Activated naive CD4-positive, alpha-beta T cell (primary cell): ENCODE results near the gene USP47.

Source experiments
- DNase-seq, 4 experiments: peaks; one replicate each; lab custom pipeline; 2025; lab: John Stamatoyannopoulos, UW

The USP47 gene, protein sequence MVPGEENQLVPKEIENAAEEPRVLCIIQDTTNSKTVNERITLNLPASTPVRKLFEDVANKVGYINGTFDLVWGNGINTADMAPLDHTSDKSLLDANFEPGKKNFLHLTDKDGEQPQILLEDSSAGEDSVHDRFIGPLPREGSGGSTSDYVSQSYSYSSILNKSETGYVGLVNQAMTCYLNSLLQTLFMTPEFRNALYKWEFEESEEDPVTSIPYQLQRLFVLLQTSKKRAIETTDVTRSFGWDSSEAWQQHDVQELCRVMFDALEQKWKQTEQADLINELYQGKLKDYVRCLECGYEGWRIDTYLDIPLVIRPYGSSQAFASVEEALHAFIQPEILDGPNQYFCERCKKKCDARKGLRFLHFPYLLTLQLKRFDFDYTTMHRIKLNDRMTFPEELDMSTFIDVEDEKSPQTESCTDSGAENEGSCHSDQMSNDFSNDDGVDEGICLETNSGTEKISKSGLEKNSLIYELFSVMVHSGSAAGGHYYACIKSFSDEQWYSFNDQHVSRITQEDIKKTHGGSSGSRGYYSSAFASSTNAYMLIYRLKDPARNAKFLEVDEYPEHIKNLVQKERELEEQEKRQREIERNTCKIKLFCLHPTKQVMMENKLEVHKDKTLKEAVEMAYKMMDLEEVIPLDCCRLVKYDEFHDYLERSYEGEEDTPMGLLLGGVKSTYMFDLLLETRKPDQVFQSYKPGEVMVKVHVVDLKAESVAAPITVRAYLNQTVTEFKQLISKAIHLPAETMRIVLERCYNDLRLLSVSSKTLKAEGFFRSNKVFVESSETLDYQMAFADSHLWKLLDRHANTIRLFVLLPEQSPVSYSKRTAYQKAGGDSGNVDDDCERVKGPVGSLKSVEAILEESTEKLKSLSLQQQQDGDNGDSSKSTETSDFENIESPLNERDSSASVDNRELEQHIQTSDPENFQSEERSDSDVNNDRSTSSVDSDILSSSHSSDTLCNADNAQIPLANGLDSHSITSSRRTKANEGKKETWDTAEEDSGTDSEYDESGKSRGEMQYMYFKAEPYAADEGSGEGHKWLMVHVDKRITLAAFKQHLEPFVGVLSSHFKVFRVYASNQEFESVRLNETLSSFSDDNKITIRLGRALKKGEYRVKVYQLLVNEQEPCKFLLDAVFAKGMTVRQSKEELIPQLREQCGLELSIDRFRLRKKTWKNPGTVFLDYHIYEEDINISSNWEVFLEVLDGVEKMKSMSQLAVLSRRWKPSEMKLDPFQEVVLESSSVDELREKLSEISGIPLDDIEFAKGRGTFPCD (N-terminal part only)

DNA sequence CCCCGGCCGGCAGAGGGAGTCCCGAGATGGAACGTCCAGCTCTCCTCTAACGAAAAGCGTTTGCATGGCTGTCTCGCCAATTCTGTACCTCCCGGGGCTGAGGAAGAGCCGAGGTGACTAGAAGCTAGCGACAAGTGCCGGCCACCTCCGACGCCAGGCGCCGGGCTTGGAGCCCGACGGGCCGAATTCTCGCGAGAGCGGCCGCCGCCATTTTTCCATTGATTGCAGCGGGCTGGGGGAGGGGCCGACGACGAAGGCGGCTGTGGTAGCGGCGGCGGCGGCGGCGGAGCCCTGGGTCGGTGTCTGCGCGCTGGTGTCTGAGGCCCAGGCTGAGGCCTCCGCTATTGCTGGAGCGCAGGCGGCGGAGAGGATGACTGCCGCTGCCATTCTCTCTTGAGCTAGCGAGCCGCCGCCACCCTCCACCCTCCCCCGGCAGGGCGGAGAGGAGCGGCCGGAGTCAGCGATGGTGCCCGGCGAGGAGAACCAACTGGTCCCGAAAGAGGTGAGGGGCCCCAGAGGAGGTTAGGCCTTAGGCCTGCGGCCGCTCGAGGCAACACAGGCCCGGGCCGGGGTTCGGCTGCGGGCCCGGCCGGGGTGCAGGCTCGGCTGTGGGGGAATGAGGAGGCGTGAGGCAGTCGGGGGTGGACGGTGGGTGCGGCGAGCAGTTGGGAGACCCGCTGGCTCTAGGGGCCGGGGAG, at the start of gene USP47:
TSS of gene USP47 (plus strand) at position 250 of the 698 bp plus-strand sequence. CDS start at position 464, 214 bp downstream.
- DNase-seq = peak; percentile 79 to 93 (median 90)

DNA sequence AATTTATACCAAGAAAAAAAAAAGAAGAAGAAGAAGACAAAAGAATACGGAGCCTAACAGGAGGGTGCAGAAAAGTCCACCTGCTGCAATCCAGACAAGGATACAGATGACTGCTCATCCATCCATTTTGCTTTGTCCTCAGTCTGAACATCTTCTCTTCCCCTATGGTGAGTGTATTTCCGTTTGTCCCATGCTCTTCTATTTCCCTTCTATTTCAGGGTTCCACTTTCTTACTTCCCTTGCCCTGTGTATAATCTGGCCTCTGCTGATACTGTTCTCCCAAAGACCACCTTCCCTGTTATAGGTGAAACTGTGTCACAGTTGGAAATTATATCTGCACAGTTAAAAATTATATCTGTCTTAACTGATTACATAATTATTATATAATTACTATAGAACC, 48.7 kb upstream of the USP47 start:
- DNase-seq = no peak

DNA sequence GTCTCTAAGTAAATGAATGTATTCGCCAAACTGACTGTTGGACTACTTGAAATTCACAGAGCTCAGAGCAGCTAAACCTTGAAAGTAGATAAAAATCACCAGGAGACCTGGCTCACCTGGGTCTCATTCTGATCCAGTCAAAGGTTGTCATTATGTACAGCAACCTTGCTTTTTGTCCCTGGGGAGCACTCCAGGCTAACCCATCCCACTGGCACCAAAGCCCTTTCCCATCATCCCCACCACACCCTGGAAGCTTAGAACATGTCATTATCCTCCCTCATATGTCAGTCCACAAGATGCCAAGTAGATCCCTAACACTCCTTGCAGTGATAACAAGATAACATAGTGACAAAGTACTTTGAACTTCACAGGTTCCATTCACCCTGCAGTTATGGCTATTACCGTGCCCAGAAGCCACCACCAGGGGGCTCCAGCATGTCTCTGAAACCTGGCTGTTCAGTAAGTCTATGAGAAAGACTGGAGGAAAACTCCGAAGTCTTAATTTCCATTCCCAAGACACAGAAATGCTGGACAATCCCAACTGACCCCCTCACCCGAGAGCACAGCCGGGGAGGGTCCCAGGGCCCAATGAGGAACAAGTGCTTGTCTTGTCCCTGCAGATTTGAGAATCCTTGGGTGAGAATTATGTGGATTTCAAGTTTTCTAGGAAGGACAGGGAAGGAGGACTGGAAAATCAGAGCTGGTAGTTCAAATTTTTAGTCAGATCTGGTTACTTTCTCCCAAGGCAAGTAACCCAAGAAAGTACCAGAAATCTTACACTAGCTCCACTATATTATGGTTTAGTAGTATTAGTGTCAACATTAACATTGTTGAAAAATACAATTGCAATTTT, 43.0 kb upstream of the USP47 start:
- peak; percentile 3 to 79 (median 56) for DNase-seq

DNA sequence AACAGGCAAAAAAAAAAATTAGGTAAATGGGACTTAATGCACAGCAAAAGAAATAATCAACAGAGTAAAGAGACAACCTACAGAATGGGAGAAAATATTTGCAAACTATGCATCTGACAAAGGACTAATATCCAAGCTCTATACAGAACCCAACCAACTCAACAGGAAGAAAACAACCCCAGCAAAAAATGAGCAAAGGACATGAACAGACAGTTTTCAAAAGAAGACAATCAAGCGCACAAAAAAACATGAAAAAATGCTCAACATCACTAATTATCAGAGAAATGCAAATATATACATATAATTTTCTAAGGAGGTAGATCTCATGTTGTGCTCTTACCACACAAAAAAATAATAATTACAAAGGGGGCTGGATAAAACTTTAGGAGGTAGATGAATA, 36.5 kb upstream of the USP47 start:
- no peak for DNase-seq

DNA sequence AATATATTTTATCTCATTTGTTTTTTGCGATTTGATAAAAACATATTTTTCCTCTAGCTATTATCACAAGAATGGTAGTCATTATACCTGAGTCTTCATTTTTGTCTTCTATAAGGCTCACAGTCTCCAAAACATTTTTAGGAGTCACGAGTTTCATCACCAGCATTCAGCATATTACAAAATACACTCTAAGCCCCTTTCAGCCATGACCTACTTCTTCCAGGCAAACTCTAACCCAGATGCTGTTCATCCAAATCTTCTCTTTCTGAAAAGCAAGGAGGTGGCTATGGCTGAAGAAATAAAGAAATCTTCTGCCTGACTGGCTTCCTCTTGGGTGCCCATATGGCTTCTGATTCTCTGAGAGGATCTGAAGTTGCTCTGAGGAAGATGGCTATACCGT, 35.7 kb upstream of the USP47 start:
- no peak for DNase-seq

DNA sequence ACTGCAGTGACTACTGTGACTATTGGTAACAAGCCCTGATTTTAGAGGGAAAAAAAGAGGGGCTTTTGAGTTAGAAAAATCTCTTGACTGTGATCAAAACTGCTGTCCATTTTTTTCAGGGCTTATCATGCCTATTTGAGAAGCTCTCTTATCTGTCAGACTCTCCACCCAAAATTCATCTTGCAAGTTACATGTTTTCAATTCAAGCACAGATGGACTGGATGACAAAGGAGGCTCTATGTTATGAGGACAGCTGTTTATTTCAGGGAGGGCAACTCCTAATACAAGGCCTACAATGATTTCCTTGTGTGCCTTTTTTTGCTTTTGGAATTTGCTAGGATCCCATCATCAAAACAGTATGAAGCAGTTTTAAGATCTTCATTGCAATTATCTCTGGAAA, 35.2 kb upstream of the USP47 start:
- DNase-seq = no peak

DNA sequence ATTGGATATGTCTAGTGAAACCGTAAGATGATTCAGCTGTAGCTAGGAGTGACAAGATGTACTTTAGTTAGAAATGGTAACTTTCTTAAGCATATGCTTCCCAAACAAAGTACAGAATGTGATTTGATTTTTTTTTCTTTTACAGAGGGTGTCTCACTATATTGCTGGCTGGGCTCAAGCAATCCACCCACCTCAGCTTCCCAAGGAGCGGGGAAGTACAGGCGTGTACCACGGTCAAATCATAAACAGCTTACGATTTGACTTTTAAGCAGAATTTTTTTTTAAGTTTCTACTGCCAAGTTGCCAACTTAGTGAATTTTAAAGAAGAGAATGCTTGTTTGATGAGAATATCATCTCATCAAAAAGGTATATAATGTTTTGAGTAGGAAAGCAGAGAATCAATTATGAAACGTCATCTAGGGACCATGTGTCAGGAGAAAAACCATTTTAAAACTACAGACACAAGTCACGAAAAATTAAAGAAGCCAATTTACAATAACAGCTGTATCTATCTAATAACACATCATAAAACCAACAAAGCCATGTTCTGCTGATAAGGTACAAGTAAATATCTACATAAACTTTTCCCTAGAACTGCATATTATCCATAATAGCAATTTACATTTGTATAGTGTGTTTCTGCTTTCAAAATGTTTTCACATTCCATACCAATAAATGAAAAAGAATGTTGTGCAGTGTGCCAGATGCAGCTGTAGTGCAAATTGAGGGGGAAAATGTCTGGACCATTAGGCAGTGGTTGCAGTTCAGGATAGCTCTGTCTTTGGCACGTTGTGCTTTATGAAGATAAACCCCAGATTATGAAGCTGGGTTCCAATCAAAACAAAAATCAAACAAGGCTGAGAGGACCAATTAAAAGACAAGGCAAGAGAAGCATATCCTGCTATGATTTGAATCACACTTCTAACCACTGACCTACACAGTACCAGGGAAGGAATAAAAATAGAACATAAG, 33.7 kb upstream of the USP47 start:
- DNase-seq = no peak

DNA sequence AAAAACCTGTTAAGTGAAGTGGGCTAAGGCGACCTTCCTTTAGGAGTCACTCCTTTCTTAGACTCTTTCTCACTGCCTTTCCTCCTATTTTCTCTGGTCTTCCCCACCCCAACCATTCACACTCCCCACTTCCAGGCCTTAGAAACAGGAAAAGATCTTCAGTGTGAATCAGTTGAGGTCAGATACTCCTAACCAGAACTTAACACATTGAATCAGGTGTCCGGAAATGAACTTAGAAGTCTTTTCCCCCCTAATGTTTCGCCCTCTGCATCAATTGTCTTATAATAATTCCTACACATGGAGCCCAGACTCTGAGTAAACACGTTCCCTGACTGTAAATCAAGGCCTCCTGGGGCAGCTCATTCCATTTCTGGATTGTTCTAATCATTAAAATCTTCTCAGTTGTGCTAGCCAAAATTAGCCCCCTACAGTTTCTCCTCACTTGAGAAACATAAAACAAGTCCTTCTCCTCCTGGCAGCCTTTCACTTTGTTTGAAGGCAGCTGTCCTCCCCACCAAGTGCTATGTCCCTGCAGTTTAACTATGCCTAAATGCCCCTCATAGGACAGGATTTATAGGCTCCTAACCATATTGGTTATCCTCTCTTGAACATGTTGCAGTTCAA, 32.7 kb upstream of the USP47 start:
- DNase-seq = no peak

DNA sequence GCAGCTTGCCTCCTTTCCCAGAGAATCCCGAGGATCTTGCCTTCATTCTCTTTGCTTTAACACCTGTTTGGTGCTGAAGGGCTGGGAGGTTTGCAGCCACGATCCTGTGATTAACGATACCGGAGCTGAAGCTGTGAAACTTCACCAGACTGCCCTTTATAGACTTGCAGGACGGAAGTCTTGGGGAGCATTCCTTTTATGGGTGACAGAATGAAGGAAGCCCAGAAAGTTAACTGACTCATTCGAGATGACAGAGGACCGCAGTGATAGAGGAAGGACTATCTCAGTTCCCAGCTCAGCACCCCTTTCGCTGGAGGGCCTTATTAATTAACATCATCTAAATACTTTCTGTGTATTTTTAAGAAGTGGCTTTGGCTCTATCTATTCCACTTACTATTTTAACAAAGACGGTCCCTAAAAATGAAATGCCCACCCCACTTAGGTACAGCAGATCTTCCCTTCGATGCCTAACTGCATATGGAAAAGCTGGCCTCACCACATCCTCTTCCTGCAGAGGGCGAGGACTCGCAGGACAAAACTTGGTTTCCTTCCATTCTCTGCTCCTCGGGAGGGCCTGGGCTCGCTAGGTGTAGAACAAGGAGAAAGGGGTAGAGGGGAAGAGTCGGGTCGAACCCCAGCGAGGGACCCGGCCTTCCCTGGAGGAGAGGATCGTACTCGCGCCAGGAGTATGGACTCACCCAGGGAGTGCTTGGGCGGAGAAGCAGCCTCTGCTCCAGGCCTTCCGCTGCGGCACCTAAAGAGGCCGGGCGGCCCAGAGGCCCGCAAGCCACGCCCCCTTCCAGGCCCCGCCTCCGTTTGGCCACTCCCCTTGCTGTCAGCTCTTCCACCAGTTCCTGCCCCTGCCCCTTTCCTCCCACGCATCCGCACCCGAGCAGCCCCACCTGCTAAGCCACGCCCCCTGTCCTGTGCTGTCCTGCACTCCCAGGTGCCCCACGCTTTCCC, 30.7 kb upstream of the USP47 start:
- no peak for DNase-seq

DNA sequence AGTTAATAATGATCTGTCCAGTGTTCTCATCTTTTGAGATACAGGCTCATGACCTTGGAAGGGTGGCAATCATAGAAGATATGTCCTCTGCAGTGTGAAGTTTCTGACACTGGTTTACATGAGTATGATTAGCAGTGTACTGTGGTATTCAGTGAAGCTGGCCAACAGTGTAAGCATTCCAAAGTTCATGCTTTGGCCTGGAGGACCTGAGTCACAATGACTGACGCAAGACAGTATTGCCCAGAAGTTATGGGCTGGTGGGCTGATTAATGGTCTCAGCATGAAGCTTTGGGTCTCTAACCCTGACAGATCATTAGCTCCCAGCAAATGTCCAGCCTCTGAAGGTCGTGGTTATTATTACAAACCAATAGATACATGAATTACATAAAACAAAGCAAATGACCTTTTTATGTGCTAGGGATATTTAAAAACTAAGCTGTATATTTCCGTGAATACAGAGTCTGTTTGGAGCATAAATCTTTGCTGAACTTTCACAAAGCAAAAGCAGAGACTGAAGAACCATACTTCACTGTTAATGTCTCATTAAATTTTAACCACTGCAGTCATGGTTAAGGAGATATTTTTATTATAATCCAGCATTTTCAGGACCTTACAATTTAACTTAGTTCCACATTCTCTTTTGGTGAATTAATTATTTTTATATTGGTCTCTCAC, 28.3 kb upstream of the USP47 start:
- no peak for DNase-seq

DNA sequence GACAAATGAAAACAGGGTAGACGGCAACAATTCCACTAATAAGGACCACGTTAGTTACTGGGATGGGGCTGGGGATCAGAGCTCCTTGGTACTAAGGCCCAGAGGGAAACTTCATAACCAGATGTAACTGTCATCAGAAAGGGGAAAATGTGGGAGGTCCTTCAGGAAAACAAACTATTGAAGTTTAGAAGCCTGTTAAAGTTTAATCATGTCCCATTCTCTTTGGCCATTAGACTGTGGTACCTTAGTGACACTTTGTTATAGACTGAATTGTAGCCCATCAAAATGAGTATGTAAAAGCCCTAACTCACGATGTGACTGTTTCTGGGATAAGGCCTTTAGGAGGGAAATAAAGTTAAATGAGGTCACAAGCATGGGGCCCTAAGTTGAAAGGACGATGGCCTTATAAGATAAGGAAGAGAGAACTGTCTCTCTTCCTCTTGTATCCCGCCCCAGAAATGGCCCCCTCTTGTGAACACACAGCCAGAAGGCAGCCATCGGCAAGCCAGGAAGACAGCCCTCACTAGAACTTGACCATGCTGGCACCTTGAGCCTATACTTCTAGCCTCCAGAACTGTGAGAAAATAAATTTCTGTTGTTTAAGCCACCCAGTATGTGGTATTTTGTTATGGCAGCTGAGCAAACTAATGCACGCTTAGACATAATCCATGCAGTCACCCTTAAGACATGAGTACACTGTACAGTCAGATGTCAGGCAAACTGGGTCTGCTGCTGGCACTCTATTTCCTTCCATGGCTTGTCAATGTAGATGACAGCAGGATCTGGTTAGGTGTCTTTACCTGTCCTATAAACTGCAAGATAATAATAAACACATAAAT, 26.9 kb upstream of the USP47 start:
- DNase-seq = no peak

DNA sequence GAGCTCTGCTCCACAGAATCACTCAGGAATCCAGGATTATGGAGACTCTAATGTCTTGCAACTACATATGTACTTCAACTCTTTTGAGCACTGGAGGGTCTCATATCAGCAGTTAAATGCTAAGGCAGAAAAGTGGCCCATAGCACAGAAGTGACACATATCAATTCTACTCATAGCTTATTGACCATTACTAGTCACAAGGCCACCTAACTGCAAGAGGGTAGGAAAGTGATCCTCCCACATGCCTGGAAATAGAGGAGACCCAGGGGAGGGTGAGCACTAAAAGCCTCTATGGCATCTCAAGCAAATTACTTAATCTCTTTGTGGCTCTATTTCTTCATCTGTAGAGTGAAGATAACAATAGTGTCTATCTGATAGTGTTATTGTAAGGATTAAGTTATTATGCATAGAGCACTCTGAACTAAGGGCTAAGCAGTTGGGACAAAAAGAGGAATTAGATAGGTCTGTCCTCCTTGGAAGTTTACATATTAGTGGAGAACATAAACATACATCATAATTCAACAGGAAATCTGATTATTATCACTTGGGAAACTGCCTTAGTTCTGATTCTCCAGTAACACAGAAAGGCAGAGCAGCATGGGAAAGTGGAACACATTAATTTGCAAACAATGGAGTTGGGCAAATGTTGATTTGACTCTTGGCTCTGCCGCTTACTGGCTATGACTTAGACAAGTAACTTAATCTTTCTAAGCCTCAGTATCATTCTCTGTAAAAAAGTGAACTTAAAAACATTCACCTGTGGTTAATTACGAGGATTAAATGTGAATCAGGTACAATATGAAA, 25.1 kb upstream of the USP47 start:
- DNase-seq = no peak

DNA sequence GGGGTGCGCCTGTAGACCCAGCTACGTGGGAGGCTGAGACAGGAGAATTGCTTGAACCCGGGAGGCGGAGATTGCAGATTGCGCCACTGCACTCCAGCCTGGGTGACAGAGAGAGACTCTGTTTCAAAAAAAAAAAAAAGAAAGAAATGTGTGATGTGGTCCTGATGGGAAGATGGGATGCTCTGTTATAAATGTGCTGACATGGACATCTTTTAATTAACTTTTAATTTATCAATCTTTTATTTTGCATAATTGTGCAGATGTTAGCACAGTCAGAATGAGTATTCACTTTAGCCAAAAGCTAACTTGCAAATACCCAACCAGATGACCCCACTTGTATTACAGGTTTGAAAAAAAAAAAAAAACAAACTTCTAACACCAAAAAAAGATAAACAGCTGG, 23.8 kb upstream of the USP47 start:
- DNase-seq = no peak

DNA sequence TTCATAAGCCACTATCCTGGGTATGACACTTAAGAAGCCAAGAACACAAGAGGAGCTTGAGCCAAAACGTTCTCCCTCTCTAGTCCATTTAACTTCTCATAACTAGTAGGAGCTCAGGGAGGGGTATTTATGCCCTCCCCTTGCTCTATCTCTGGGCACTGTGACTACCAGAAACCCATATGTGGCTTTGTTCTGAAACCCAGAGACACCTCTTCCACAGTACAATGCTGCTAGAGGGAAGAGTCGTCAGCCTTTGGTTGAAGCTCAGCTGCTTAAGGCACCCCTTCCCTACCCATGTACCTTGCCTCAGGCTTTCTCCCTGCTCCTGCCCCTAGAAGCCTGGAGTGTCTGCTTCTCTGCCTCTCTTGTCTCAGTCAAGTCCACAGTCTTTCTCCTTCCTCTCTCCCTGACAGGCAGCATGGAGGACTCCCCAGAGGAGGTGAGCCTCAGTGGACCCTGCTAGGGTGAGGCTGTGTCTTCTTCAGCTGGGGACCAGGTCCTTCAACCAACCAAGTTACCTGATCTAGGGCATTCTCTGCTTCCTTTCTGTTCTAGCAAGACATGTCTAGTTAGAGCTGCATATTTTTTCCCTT, 23.1 kb upstream of the USP47 start:
- no peak for DNase-seq

DNA sequence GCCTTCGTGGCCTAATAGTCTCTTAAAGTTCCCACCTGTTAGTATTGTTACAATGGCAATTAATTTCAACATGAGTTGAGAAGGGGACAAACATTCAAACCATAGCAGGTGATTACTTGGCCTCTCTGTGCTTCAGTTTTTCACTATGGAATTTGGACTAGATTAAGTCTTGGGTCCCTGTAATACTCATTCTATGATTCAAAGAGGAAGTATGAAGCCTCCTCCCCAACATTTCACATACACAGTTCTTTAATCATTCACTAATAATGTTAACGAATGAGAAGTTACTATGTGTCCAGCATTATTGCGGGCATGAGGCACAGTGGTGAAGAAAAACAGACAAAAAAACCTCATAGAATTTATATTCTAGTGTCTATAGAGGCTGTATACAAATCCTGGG, 19.9 kb upstream of the USP47 start:
- no peak for DNase-seq
